Measurements from ENCODE around the gene MYBPHL. TPM values are rescaled to one million over a fixed set of nuclear protein-coding genes. Genes with fewer than 3 reads are reported as not detected.

MYBPHL gene
- total and polyA plus RNA-seq, 2 of the 13 experiments (the other 11 are each of a cell fraction or from before 2014, with no cell fraction given) = 3.7 to 3.8 TPM

- TF ChIP-seq THRA (CRISPR knock-in tag; IDR thresholded peaks at IDR 0.05; ENCODE audit: borderline replicate concordance) = no peak
- no peak for TF ChIP-seq ZNF558 (CRISPR knock-in tag; IDR thresholded peaks at IDR 0.05; ENCODE audit: borderline replicate concordance)
- TF ChIP-seq JARID2 (CRISPR knock-in tag; IDR thresholded peaks at IDR 0.05; ENCODE audit: insufficient replicate concordance) = no peak
- no peak for TF ChIP-seq CAMTA2 (CRISPR knock-in tag; IDR thresholded peaks at IDR 0.05; ENCODE audit: borderline replicate concordance)
- no peak for TF ChIP-seq ZFP1 (CRISPR knock-in tag; IDR thresholded peaks at IDR 0.05)
- no peak for TF ChIP-seq IKZF1 (IDR thresholded peaks at IDR 0.05)
Observed at GRCh38 chr1:109253803-109254620, 52.8 kb downstream of the MYBPHL start (continued).

GRCh38 chr1:109252893-109253802 lies 53.7 kb downstream of the MYBPHL start:
- 78% methylated on average over 21 of the region's 33 CpGs for WGBS (ENCODE audit: low lambda C conversion rate)
- H3K4me3 ChIP-seq (replicated peaks in 1 of 3; ENCODE audit: insufficient read depth in 1 of 3, low read depth in 2 of 3, low read length in 3 of 3) = peak overlapping the region in 2 of 3 experiments; percentile 12 to 59; a peak in 1 of 6 replicates
- no peaks in the 10 kb centered on the region for H3K9me3 ChIP-seq (ENCODE audit: low read length)
- peak overlapping the region; percentile 91 for H3K4me2 ChIP-seq (ENCODE audit: low read depth, low read length)
- no peak overlapping the region for H2AFZ ChIP-seq (ENCODE audit: low read length)
- H3K27me3 ChIP-seq (ENCODE audit: control insufficient read depth in 1 of 2, insufficient read depth in 2 of 2, low read length in 2 of 2) = peaks cover 0 to 8% of the 10 kb centered on the region in 2 experiments; a peak in 3 of 5 replicates
- no TSS peak for BruUV-seq (replicated peaks)
- ATAC-seq (no peak), DNase-seq (ENCODE audit: low spot score) (no peak), FAIRE-seq (no peak)
- CTCF ChIA-PET (ENCODE audit: low intra/inter-chr PET ratio, low total read pairs) = interaction anchor here (1.6 kb wide), 1 partner anchor 52 kb away, joined by 3 read pairs; no protein-coding TSS in a partner anchor
- no peaks in the 10 kb centered on the region for H4K20me1 ChIP-seq (ENCODE audit: insufficient read depth, low read length)
- H3K4me1 ChIP-seq (ENCODE audit: insufficient read depth, low read length) = peaks cover 54% of the 10 kb centered on the region
- peak overlapping the region; percentile 71 for H3K9ac ChIP-seq (ENCODE audit: insufficient read depth, low read depth, low read length)
- in situ Hi-C loops (cut with HindIII; ENCODE audit: extremely low pct_ligation_motif_present, low pct_unique_long_range_greater_than_20kb) (no loop called here), intact Hi-C loops (cut with micrococcal nuclease; ENCODE audit: unreplicated experiment) (no loop called here)
- POLR2A ChIA-PET = interaction anchor here (0.6 to 1.9 kb wide), 10 partner anchors 8 to 177 kb away, joined by 3 to 10 read pairs (median 4); partner anchors contain the start of genes PSRC1 and SORT1
- no peaks in the 10 kb centered on the region; a peak in 1 of 5 replicates for H3K36me3 ChIP-seq (replicated peaks in 1 of 2; ENCODE audit: control insufficient read depth in 1 of 2, insufficient read depth in 2 of 2, low read length in 2 of 2)
- peak overlapping the region; percentile 88 for H3K27ac ChIP-seq (ENCODE audit: extremely low read length, insufficient read depth, low read length)
- H3K79me2 ChIP-seq (ENCODE audit: insufficient read depth, low read length) = no peaks in the 10 kb centered on the region
- no peak for TF ChIP-seq ZNF350 (CRISPR knock-in tag; IDR thresholded peaks at IDR 0.05; ENCODE audit: borderline replicate concordance, low read depth)
- TF ChIP-seq ZKSCAN8 (CRISPR knock-in tag; IDR thresholded peaks at IDR 0.05; ENCODE audit: borderline replicate concordance) = no peak
- no peak for TF ChIP-seq ZNF556 (CRISPR knock-in tag; IDR thresholded peaks at IDR 0.05; ENCODE audit: borderline replicate concordance)
- TF ChIP-seq TGIF2 (CRISPR knock-in tag; IDR thresholded peaks at IDR 0.05) = no peak
- TF ChIP-seq ZNF3 (CRISPR knock-in tag; IDR thresholded peaks at IDR 0.05) = no peak
- TF ChIP-seq ZNF883 (CRISPR knock-in tag; IDR thresholded peaks at IDR 0.05; ENCODE audit: not compliant biosample characterization) = no peak
- no peak for TF ChIP-seq HBP1 (CRISPR knock-in tag; IDR thresholded peaks at IDR 0.05; ENCODE audit: low read depth)
- TF ChIP-seq, protein P1, sequence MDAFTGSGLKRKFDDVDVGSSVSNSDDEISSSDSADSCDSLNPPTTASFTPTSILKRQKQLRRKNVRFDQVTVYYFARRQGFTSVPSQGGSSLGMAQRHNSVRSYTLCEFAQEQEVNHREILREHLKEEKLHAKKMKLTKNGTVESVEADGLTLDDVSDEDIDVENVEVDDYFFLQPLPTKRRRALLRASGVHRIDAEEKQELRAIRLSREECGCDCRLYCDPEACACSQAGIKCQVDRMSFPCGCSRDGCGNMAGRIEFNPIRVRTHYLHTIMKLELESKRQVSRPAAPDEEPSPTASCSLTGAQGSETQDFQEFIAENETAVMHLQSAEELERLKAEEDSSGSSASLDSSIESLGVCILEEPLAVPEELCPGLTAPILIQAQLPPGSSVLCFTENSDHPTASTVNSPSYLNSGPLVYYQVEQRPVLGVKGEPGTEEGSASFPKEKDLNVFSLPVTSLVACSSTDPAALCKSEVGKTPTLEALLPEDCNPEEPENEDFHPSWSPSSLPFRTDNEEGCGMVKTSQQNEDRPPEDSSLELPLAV (CRISPR knock-in tag; conservative IDR thresholded peaks at IDR 0.05; ENCODE audit: low read depth) = no peak
- TF ChIP-seq ZFP1 (CRISPR knock-in tag; IDR thresholded peaks at IDR 0.05) = no peak
- TF ChIP-seq DMAP1 (CRISPR knock-in tag; IDR thresholded peaks at IDR 0.05) = no peak
- no peak for TF ChIP-seq RFX5 (IDR thresholded peaks at IDR 0.05; ENCODE audit: low read depth, low read length)
